ENCODE results near the gene CDK14.
A peak's percentile ranks its signal among the peaks of the same experiment; 100 is the strongest.

CDK14 gene

DNA sequence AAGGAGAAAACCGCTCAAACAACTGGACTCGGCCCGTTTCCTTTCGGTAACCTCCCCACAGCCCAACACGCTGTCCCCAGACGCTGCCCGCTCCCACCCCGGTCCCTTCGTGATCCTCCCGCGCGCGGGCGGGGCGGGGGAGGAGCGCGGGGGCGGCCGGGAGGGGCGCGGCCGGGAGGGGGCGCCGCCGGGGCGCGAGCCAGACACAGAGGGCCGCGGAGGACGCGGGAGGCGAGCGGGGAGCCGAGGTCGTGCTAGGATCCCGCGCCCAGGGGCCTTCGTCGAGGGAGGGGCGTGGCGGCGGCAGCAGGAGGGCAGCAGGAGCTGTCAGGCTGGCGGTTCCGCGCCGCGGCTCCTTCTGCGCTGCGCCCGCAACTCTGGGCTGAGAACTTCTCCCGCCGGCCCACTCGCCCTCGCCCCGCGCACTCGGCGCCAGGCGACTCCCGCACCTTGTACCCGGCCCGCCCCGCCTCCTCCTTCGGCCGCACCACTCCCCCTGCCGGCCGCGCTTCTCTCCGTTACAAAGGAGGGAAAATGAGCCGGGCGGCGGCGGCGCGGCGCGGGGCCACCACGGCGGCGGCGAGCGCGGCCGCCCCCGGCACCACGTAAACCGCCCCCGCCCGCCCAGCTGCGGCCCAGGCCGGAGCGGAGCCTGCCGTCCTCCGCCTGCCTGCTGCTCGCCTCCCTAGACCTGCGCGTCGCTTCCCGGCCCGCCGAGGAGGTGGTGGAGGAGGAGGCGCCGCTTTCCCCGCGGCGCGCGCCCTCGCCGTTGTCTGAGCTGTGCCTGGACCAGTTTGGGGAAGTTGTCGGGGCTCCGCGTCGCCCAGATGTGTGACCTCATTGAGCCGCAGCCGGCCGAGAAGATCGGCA lies at the start of gene CDK14:
CDK14 (plus strand) TSS at position 521 of the 870 bp plus-strand sequence; CDS start at position 828, 307 bp downstream.
- DNase-seq: peak; percentile 86

DNA sequence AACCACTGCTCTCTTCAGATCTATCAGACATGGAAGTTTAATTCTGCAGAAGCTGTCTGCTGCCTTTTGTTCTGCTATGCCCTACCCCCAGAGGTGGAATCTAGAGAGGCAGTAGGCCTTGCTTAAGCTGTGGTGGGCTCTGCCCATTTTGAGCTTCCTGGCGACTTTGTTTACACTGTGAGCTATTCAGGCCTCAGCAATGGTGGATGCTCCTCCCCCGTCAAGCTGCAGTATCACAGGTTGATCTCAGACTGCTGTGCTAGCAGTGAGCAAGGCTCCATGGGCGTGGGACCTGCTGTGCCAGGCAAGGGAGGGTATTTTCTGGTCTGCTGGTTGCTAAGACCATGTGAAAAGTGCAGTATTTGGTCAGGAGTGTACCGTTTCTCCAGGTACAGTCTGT lies 45.1 kb upstream of the CDK14 start:
- peak; percentile 75 for DNase-seq

DNA sequence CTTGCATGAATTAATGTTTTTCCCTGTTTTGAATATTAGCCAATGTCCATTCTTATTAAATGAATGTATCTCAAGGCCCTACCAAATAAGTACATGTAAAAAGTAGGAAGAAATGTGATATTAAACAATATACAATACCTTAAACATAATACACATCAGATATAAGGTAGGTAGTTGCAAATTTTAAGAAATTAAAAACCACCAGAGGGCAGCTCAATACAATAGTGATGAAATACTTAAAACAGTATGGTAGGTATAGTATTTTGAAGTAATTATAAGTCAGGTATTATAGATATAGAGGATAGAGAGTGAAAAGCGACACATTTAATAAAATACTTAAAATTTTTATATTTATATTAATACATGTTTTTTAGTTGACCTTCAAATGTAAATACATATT lies 43.6 kb upstream of the CDK14 start:
- DNase-seq: peak; percentile 24

DNA sequence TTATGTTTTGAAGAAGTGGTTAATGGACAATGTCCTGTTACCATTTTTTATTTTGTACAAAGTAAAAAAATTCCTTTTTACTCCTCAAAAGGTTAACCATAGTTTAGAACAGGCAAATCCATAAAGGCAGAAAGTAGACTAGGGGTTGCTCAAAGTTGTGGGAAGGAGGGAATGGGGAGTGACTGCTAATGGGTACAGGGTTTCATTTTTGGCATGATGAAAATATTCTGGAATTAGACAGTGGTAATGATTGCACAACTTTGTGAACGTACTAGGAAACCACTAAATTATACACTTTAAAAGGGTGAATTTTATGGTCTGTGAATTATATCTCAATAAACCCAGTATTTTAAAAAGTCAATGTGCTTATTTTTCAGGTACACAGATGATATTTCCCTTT lies 35.4 kb upstream of the CDK14 start:
- no peak for DNase-seq

DNA sequence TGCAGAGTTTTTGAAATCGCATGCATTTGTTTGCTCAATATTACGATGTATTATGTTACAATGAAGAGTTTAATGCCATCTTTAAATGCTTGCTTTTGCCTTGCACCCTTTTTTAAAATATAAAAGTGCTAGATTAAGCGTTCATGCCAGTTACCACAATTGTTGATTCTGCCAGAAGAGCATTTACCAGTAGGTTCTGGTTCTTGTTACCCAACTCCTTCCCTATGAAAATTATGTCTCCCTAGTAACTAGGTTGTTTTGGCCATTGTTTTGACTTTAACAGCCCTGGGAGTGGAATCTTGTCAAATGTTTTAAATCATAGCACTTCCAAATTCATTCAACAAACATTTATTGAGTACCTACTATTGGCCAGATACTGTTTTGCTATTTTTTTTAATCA lies 32.8 kb upstream of the CDK14 start:
- DNase-seq: no peak

DNA sequence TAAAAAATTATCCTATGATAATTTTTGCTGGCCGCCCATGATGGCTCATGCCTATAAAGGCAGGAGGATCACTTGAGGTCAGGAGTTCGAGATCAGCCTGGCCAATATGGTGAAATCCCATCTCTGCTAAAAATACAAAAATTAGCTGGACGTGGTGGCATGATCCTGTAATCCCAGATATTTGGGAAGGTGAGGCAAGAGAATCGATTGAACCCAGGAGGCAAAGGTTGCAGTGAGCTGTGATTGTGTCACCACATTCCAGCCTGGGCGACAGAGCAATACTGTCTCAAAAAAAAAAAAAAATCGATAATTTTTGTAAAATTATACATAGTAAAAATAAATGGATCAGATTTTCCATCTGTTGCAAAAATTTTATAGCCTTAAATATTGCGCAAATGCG lies 31.7 kb upstream of the CDK14 start:
- no peak for DNase-seq

DNA sequence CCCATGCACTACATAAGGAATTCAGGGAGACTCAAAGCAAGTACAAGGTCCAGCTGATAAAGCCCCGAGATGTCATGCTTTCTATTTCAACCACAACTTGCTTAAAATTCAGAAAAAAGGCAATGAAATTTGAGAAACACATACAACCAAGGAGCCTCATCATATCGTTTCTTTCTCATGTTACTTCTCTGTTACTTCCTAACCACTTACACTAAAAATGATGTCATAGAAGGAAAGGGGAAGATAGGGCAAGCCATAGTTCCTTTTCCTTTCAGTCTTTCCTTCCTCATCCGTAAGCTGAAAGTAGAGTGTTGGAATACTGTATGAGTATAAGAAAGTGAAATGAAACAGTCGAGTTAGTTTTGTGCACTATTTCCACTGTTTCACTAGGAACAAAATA lies 27.9 kb upstream of the CDK14 start:
- DNase-seq: no peak

DNA sequence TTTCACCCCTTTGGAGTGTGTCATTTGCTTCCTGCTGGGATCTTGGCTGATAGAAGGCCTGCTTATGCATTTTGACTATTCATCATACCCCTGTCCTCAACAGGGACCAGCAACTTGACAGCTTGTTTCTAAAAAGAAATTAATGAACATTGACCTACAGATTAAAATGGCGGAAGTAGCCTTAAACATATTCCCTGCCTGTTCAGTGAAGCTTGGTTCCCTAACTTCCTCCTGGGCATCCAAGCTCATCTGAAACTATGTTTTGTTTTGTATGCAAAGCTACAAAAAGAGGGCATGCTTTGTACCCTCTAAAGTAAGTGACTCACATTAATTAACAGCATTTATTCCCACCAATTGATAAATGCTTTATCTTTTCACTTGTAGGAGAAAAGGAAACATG lies 26.8 kb upstream of the CDK14 start:
- DNase-seq: peak; percentile 11

DNA sequence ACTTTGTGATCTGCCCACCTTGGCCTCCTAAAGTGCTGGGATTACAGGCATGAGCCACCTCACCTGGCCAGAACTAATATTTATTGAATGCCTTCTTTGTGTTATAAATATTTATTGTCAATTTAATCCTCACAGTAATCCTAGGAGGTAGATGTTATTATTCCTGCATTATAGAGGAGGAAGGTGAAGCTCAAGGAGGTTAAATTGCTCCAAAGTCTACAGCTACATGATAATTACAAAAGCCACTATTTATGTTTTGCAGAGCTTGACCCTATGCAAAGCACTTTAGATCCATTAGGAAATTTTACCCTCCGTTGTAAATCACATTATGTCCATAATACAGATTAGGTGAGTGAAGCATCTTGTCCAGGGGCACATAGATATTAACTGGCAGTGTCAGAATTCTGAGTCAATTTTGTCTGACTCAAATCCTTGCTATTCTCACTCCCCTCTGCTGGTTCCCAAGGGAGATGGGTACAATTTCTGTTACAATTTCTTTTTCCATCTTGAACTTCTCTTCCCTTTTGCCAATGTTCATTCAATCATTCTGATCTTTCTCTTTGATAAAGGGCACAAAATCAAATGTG lies 25.7 kb upstream of the CDK14 start:
- no peak for DNase-seq

DNA sequence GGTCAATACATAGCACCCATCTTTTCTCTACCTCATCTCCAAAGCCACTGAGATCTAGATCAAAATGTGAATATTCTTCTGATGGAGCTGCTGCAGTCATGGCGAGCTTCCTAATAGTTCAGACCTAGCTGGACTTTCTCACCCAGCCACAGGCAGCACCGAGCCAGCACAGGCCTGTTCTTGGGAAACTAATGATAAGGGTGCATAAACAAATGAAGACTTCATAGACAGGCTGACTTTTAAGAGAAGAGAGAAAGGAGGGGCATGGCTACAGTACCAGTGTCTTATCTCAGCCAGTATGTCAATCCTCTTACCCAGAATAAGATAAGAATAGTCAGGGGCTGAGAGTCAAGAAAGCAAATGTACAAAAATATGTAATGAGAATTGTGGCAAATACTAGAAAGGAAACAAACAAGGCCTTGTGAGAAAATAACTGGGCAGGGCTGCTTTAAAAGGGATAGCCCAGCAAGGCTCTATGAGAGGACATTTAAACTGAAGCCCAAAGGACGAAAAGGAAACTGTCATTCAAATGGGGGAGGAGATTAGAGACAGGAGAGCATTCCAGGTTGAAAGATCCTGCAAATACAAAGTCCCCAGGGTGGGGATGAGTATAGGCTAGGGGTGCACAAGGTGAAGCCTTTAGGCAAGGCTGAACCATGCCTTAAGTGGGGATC lies 21.8 kb upstream of the CDK14 start:
- peak; percentile 64 for DNase-seq

DNA sequence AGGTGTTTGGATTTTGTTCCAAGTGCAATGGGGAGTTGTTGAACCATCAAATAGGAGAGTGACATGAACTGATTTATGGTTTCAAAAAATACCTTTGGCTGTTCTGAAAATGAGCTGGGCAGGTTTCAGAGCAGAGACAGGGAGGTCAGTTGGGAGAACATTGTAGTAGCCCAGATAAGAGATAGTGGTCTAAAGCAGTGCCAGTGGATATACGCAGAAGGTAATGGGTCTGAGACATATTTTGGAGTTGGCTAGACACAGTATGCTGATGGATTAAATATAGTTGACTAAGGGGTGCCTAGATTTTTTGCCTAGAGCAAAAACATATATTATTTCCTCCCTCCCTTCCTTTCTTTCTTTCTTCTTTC lies 21.3 kb upstream of the CDK14 start:
- DNase-seq: no peak

DNA sequence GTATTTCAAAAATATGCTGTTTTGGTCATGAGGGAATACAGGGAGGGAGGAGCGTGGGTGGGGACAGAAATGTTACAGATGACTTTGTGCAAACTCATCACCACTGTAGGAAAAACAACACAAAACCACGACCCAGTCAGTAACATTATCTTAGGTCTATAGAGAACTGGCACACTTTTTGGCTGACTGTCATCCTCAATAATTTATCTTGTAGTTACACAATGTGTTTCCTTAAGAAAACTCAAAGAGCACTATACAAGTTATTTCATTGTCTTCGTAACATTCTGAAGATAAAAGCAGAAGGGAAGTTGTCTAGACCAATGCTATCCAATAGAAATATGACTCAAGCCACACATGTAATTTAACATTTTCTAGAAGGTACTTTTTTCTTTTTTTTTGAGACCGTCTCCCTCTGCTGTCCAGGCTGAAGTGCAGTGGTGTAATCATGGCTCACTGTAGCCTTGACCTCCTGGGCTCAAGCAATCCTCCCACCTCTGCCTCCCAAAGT lies 16.9 kb upstream of the CDK14 start:
- DNase-seq: no peak

DNA sequence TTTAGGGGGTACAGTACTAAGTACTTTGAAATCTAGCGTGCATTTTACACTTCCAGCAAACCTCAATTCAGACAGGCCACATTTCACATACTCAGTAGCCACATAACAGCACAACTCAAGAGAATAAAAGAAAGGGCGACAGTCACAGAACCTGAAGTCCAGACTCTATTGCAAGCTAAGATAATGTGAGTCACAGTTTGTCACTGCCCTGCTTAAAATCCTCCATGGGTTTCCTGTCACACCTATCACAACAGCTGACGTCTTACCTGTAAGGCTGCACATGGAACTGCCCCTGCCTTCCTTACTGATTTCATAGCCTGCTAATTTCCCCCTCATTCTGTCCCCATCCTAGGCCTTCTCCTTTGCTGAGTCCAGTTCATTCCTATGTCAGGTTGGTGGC lies 16.1 kb upstream of the CDK14 start:
- DNase-seq: no peak

DNA sequence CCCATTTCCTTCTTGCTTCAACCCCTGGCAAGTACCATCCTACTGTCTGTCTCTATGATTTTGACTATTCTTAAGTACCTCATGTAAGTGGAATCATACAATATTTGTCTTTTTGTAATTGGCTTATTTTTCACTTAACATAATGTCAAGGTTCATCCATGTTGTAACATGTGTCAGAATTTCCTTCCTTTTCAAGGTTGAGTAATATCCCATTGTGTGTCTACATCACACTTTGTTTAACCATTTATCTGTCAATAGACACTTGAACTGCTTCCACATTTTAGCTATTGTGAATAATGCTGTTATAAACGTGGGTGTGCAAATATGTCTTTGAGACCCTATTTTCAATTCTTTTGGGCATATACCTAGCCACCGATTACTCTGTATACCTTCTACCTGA lies 14.0 kb upstream of the CDK14 start:
- DNase-seq: no peak

DNA sequence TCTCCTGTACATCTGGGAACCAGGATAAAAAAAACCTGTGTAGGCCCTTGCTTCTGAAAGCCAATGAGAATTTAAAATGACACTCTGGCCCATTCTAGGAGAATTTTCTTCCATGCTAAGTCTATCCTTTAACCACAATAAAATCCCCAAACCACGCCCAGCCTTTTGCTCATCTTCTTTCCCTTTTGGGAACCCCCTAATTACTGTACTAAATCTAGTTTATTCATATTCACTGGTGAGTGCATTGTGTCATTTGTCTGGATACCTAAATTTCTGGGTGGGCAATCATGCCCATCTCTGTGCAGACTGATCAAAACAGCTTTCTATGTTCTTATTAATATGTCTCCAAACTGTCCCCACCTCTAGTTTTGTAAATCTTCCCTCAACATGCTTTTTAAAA lies 11.7 kb upstream of the CDK14 start:
- DNase-seq: no peak

DNA sequence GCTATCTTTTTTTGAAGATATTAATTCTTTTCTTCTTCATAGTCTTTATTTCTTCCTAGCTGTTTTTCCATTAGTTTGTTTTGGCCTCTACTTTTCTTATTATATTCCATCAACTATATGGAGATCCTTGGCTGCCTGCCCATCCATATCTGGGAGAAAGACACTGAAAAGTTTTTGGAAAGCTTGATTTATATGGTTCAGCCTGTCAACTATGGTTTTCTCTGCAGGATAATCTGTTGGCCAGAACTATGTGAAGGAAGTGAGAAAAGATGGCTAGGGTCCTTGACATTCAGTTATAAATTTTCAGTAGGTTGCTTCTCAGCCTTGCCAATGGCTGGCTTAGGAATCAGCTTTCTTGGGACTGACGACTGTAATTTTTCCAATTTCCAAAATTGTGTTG lies 10.0 kb upstream of the CDK14 start:
- no peak for DNase-seq

DNA sequence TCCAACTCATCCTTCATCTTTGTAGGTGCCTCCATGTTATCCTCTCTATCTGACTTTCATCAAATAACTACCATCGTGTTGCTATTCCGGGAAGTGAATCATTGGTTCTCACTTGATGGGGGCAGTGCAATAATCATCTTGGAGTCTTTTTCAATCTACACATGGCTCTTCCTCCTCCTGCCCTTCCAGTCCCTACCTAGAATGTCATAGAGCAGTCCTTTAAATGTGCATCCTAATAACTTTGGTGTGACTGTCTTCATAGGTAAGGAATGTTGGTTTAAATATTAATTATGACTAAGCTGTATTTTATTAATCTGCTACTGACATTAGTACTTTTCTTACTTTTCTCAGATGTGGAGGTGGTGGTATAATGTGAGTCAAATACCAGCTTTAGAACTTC lies 8.4 kb upstream of the CDK14 start:
- no peak for DNase-seq

DNA sequence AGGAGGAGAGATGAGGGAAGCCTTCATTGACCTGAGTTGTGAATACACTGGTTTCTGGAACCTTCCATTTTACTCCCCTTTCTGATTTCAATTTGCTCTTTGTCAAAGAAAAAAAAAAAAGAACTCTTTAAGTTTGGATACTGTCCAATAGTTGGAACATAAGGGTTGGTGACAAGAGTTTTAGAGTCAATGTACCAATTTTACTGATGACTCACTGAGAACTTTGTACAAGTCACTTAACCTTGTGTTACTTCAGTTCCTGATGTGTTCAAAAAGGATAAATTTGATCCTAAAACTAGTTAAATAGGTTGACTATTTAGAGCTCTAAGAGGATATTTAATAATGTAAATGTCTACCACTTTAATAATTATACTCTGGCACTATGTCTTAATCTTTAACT lies 4.1 kb upstream of the CDK14 start:
- no peak for DNase-seq

DNA sequence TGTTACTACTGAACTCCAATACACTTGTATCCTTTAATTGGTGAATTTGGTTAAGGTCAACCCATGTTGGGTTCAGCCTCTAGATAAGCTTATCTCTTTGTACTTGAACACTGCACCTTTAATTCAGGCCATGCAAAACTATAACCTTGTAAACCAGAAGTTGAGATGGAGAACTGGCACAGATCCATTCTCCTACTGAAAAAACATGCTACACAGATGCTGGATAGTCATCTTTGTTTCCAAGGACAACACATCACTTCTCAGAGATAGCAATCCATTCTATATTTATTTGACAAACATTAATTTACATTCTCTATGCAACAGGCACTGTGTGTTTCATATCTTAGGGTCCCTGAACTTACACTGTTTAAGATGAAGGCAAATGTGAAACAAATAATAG lies 2.9 kb upstream of the CDK14 start:
- DNase-seq: no peak

DNA sequence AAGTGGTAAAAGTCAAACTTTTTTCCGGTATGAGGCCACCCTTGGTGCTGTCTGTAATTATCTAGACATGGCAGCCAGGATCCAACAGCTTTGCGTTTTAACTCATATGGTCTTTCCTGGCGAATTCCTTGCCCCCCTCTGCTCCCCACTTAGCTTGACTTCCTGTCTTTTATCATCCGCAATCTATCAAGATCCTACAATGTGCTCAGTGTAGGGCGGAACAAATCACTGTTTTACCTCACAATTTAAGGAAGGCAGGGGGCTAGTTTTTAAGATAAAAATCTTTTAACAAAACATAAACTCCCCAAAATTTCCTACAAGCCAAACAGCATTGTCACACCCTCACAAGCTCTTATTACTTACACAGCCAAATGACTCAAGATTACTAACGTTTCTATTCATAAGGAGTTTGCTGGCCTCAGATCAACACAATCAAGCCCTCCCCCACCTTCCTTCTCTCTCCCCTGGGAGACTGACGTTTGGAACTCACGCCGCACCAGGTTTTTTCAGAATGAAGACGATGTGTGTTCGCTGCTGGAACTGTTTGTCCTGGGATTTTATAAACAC lies 1.3 kb upstream of the CDK14 start:
- peak; percentile 89 for DNase-seq

DNA sequence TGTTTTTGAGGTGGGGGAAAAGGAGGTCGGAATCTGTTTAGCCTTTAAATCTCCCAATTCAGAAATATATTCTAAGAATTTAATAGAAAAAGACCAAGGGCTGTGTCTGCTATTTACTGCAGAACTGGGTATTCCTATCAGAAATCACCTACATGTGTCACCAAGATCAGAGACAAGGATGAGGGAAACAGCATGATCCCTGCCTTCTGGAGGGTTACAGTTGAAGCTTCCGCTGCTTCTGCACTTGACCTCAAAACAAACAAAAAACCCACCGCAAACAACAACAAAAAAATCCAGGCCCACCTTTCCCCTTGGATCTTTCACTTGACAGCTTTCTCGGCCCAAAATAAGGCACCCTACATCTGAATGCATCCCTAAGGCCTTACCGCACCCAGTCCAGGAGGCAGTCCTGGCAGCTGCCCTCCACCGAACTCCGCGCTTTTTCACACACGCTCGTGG lies 750 bp upstream of the CDK14 start:
- DNase-seq: peak; percentile 71

DNA sequence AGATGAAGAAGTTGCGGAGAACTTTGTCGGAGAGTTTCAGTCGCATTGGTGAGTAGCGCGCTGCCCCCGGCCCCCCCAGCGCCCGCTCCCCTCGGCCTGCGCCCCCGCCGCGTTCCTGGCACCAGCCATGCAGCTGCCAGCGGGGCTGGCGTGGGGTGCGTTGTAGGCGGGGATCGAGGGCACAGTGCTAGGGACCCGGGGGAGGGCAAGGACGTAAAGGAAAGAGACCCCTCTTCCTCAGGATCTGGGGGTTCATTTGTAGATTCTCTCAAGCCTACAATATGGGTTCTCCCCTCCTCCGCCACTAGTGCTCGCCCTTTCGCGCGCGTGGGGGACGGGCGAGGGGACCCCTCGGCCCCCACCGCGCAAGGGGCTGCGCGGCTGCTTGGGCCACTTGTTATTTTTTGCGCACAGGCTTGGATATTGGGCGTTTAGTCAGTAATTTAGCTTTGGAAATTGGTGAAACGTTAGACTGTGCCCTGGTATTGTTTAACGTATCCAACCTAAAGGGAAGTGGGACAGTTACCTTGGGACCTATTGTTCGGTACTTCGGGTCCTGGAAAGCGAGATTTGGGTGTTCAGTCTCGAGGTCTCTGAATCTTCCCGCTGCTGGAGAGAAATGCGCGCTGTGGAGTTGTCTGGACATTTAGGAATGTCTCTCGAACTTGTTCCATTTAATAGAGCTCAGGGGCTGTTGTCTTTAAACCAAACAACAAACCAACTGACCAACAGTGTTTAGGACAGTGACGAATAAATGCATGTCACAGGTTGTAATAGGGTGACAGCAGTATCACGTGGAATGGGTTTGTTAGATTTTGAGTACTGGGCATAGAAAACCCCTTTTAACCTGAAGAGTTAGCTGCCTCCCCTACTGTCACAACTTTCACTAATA lies 796 bp downstream of the CDK14 start:
- peak; percentile 68 for DNase-seq
